ENCODE results near the gene ELSPBP1.
"Not testable (repeated sequence)": the region's sequence is repeated elsewhere in the genome, so short reads cannot be mapped to it uniquely, and the experiment has no call there.

Gene ELSPBP1

DNA sequence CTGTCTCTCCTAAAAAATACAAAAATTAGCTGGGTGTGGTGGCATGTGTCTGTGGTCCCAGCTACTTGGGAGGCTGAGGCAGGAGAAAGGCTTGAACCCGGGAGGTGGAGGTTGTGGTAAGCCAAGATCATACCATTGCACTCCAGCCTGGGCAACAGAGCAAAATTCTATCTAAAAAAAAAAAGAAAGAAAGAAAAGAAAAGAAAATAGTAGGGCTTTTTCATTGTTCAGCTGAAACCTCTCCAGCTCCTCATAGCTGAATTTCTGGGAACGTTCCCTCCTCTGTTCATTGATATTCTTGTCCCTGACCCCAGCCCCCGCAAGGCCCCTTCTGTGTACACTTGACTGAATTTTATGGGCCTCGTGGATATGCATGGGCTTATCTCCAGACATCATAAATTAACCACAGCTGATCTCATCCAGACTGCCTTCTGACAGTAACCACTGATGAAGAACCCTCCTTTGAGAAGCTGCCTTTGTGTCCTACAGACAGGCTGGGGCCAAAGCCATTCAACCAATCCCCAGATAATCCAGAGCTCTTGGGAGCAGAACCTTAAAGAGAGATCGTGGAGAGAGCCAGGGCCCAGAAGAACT is at the start of gene ELSPBP1:
TSS of gene ELSPBP1 (plus strand) at position 424 of the 594 bp plus-strand sequence. CDS start 14,036 bp downstream, outside the sequence.
- DNase-seq (ENCODE audit: low read depth) = no peak

DNA sequence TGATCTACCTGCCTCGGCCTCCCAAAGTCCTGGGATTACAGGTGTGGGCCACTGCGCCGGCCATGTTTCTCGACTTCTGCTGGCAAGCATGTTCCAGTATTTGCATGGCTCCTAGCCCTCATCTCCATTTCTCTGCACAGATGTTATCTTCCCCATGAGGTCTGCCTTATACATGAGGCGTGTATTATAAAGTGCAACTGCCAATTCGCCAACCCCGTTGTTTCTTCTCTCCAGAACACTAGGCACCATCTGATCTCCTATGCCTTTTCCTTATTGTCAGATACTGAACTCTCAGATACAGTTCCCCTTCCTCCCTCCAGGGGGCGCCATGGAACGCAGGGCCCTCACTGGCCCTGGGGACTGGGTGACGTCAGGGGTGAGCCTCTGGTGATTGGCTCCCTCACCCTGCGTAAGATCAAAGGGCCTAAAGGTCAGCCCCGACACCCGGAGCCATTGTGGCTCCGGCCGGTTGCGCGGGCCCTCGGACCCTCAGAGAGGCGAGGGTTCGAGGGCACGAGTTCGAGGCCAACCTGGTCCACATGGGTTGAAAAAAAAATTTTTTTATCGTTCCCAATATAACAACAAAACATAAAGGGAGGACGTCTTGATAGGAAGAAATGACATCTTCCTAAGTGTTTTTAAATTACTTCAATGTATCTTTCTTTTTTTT is 44.4 kb upstream of the ELSPBP1 start:
- DNase-seq (ENCODE audit: low read depth) = not testable (repeated sequence)

DNA sequence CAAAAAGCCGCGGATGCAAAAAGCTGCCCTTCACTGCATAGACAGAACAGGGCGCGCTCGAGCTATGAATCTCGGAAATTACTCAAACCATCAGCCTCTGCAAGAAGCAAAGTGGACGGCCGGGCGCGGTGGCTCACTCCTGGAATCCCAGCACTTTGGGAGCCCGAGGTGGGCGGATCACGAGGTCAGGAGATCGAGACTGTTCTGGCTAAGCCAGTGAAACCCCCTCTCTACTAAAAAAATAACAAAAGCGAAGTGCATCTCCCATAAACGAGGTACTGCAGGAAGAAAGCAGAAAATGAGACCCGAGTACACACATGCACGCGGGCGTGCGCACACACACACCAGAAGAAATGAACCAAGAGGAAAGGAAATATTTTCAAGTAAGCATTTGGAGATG is 42.3 kb upstream of the ELSPBP1 start:
- DNase-seq (ENCODE audit: low read depth) = not testable (repeated sequence)

DNA sequence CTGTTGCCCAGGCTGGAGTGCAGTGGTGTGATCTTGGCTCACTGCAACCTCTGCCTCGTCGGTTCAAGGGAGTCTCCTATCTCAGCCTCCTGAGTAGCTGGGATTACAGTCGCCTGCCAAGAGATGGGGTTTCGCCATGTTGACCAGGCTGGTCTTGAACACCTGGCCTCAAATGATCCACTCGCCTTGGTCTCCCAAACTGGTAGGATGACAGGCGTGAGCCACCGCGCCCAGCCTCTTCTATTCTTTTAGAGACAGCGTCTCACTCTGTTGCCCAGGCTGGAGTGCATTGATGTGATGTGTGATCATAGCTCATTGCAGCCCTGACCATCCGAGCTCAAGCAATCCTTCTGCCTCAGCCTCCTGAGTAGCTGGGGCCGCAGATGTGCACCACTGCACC is 38.5 kb upstream of the ELSPBP1 start:
- DNase-seq (ENCODE audit: low read depth) = not testable (repeated sequence)

DNA sequence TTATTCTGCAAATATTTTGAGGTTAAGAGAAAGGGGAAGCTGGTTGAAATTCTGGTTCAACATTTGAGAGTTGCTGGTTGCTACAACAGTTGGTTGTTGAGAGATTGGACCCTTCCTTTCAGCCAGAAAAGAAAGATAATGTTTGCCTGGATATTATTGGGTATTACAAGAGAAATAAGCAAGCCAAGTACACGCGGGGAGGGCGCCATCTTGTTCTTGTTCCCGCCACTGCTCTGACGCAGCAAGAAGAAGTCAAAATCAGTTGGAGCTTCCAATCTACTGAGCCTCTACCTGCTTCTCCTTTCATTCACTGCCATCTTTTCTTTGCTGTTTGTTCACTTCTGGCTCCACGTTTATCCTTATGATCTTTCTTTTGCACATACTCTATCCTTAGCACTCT is 20.9 kb upstream of the ELSPBP1 start:
- no peak for DNase-seq (ENCODE audit: low read depth)

DNA sequence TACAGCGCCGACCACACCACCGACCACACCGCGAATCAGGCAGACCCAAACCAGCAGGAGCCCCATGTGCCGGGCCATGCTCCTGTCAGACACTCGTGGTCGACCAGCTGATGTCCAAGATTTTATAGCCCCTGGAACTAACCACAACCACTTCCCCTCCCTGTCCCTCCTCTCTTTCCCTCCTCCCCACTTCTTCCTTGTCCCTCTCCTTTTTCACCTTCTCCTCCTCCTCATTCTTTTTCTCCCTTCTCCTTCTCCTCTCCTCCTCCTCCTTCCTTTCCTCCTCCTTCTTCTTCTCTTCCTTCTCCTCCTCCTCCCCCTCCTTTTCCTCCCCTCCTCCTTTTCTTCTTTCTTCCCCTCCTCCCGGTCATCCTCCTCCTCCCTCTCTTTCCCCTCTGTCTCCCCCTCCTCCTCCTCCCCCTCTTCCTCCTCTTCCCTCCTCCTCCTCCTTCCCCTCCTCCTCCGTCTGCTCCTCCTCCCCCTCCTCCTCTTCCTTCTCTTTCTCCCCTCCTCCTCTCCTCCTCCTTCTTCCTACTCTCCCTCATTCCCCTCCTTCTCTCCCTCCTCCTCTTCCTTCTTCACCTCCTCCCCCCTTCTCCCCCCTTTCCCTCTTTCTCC is 3.1 kb upstream of the ELSPBP1 start:
- no peak for DNase-seq (ENCODE audit: low read depth)

DNA sequence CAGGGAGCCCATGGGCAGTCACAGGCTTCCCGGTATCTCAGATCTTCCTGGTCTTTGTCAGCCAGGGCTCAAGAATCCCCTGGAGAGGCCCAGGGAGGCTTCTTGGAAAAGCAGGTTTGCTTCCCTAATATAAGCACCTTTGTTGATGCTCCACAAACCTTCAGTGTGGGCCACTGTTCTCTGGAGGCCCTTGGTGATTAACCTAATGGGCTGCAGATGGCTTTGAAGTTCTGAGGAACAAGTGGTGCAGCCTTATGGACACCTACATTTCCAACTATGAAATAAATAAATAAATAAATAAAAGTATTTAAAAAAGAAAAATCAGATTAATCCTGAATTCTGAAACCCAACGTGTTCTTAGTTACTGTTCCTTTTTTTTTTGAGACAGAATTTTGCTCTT is 2.4 kb upstream of the ELSPBP1 start, which contains the start of gene BSPH1:
TSS of gene BSPH1 (minus strand) at position 101 of the 400 bp plus-strand sequence. CDS start at position 12, 89 bp downstream.
- DNase-seq (ENCODE audit: low read depth) = no peak

DNA sequence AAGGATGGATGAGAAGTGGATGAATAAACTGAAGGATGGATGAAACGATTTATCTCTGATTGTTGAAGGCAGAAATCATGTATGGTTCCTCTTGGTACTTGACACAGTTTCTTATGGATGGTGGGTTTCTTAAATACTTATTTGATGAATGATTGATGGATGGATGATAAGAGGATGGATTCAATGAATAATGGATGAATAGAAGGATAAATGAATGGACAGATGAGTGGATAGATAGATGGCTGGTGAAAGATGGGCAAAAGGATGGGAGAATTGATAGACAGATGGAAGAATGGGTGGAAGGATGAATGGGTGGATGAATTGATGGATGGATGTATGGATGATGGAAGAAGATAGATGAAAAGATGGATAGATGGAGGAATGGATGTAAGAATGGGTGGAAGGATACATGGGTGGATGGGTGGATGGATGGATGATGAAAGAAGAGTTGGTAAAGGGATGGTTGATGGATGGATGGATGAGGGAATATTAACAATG is 1.8 kb downstream of the ELSPBP1 start:
- DNase-seq (ENCODE audit: low read depth) = no peak

DNA sequence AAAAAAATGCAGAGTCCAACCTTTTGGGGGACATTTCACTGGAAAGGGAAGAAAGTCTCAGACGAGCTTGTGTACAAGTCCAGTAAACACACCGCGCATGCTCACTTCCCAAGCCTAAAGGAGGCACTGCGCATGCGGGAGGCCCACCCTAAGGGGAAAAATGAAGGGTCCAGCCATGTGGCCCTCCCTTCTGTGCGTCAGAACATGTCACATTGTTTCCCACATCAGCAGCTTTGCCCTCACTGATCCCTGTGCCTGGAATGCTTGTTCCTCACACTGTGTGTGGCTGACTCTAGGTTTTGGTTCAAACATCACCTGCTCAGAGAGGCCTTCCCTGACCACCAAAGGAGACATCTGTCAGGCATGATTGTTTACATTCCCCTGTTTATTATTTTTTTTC is 4.4 kb downstream of the ELSPBP1 start:
- DNase-seq (ENCODE audit: low read depth) = no peak

DNA sequence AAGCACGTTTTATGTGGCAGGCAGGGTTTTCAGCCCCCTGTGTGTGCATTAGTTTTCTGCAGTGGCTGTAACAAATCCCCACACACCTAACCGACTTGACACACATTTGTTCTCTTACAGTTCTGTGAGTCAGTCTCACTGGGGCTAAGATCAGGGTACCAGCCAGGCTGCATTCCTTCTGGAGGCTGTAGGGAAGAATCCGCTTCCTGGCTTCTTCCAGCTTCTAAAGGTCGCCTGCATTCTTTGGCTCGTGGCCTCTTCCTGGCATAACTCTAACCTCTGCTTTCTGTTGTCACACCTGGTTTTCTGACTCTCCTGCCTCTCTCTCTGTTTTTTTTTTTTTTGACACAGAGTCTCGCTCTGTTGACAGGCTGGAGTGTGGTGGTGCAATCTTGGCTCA is 6.4 kb downstream of the ELSPBP1 start:
- no peak for DNase-seq (ENCODE audit: low read depth)

DNA sequence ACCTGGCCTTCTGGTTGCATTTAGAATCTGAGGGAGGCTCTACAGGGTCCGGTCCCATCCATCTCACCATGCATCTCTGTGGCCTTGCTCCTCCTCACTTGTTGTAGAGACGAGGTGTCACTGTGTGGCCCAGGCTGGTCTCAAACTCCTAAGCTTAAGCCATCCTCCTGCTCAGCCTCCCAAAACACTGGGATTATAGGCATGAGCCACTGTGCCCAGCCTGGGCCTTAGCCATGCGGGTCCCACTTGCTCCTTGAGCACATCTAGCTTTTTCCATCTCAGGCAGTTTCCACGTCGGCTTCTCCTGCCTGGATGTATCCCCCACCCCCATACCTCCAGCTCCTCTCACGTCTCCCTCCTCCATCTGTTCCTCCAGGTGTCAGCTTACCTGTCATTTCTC is 9.8 kb downstream of the ELSPBP1 start:
- DNase-seq (ENCODE audit: low read depth) = no peak

DNA sequence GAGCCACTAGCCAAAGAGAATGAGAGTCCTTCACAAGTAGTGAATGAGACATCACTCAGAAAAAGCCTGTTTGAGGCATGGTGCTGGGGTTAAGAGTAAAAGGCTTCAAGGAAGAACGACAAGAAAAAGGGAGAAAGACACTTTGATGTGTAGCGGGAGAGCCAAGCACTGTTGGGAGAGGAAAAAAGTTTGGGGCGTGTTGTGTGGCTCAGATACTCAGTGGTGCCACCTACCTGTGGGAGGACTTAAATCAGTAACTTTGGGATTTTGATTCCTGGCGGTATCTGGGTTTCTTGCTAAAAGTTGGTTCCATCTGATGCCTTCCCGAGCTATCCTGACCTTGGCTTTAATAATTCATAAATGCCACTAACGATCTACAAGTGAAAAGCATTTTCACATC is 12.3 kb downstream of the ELSPBP1 start:
- no peak for DNase-seq (ENCODE audit: low read depth)

DNA sequence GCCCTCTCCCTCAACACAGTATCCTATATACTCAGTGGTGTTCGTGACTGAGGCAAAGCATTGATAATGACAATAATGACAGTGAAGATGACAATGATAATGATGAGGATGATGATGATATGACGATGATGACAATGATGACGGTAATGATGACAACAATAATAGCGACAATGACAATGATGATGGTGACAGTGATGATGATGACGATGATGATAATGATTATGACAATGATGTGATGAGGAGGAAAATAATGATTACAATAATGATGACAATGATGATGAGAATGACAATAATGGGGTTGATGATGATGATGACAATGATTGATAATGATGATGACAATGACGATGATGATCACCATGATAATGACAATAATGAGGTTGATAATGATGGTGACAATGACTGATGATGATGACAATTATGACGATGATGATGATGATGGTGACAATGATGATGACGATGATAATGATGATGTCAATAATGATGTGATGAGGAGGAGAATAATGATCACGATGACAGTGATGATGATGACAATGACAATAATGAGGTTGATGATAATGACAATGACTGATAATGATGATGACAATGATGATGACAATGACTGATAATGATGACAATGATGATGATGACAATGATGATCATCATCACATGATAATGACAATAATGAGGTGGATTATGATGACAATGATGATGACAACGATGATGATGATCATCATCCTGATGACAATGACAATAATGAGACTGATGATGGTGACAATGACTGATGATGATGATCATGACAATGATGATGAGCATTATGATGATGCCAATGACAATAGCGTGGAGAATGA is 16.7 kb downstream of the ELSPBP1 start:
- no peak for DNase-seq (ENCODE audit: low read depth)

DNA sequence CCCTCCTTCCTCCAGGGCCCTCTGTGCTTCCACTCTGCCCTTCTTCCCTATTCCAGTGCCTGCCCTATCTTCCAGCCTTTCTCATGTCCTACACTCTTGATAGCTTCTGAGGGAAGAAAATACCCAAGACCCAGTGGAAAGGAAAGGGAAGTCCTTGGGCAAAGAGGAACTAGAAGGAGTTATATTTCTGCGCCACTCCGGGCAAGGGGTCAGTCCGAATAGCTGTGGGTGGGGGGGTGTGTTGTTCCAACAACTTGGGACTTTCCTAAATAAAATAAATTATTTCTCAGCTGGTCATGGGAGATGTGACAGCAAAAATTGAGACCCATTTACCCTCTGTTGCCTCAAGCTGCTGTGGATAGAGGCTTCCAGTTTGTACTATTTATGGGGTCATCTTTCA is 26.3 kb downstream of the ELSPBP1 start:
- DNase-seq (ENCODE audit: low read depth) = no peak

DNA sequence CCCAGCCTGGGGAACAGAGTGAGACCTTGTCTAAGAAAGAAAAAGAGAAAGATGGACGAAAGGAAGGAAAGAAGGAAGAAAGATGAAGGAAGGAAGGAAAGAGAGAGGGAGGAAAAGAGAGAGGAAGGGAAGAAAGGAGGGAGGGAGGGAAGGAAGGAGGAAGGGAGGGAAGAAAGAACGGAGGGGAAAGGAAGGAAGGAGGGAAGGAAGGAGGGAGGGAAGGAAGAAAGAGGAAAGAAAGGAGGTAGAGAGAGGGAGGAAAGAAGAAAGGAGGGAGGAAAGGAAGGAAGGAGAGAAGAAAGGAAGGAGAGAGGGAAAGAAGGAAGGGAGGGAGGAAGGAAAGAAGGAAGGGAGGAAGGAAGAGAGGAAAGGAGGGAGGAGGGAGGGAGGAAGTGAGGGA is 28.6 kb downstream of the ELSPBP1 start:
- no peak for DNase-seq (ENCODE audit: low read depth)

DNA sequence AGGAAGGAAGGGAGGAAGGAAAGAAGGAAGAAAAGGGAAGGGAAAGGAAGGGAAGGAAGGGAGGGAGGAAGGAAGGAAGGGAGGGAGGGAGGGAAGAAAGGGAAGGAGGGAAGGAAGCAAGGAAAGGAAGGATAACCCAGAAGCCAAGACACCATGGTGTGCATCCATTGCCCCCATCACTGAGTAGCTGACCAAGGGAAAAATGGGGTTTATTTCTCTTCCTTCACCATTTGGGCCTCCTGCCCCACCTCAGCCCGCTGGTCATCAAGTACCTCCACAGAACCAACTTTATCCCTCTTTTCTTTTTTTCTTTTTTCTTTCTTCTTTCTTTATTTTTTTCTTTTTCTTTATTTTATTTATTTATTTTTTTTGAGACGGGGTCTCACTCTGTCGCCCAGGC is 29.1 kb downstream of the ELSPBP1 start:
- DNase-seq (ENCODE audit: low read depth) = no peak

DNA sequence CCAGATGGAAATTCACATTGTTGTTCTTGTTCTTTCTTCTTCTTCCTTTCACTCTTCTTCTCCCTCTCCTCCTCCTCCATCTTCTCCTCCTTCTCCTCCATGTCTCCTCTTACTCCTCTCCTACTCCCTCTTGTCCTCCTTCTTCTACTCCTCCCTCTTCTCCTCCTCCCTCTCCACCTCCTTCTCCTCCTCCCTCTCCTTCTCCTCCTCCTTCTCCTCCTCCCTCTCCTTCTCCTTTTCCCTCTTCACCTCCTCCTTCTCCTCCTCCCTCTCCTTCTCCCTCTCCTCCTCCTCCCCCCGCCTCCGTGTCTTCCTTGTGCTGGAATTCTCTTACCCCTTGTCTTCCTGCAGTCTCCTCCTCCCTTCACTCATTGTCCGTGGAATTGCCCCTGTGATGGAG is 31.0 kb downstream of the ELSPBP1 start:
- no peak for DNase-seq (ENCODE audit: low read depth)

DNA sequence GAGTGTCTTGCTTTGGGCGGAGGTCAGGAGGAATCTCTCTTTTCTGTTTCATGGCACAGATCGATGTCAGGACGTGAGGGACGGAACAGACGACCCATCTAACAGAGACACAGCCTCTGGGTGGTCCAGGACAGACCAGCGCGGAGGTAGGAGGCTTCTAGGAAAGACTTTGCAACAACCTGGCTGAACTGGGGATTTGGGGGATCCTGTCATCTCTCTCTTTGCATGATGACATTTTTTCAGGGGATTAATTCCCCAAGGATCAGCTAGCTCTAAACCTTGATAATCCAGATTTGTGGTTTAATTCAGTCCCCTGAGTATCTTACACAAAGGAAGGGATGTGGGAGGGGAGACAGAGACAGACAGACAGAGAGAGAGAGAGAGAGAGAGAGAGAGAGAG is 35.0 kb downstream of the ELSPBP1 start:
- no peak for DNase-seq (ENCODE audit: low read depth)

DNA sequence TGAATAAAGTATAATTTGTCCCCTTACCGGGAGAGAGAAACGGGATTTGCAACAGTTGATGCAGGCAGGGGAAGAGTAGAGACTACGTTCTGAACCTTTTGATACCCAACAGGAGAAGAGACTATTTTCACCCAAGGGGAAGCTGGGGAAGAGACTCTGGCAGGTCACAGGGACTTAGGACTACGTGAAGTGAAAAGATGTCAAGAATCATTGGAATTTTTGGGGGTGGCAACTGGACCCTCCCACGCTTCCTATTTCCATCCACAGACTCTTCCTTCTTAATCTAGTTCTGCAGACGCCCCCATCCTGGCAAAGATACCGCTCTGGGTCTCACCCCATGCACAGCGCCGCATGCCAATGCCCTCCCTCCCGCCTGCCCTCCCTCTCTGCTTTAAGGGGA is 35.6 kb downstream of the ELSPBP1 start:
- DNase-seq (ENCODE audit: low read depth) = no peak

DNA sequence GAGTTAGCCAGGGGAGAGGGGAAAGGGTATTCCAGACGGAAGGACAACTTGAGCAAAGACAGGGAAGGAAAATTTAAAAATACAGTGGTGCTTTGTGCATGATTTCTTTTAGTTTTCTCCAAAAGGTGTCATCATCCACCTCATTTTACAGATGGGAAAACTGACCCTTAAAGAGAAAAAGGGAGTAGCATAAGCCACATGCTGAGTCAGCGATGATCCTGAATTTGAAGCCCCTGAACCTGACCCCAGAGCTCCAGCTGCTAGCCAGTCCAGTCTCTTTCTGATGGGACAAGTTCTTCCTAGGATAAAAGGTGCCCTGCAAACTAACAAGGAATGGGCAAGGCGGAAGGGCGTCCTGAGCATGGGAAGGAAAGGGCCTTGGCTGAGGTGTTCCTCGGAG is 39.2 kb downstream of the ELSPBP1 start:
- no peak for DNase-seq (ENCODE audit: low read depth)

DNA sequence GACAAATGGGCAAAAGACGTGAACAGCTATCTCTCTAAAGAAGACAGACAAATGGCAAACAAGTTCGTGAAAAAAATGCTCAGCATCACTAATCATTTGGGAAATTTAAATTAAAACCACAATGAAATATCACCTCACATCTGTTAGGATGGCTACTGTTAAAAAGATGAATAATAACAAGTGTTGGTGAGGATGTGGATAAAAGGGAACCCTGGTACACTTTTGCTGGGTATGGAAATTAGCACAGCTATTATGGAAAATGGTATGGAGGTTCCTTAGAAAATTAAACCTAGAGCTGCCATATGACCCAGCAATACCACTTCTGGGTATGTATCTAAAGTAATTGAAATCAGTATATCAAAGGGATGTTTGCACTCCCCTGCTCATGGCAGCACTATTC is 42.3 kb downstream of the ELSPBP1 start:
- DNase-seq (ENCODE audit: low read depth) = no peak

DNA sequence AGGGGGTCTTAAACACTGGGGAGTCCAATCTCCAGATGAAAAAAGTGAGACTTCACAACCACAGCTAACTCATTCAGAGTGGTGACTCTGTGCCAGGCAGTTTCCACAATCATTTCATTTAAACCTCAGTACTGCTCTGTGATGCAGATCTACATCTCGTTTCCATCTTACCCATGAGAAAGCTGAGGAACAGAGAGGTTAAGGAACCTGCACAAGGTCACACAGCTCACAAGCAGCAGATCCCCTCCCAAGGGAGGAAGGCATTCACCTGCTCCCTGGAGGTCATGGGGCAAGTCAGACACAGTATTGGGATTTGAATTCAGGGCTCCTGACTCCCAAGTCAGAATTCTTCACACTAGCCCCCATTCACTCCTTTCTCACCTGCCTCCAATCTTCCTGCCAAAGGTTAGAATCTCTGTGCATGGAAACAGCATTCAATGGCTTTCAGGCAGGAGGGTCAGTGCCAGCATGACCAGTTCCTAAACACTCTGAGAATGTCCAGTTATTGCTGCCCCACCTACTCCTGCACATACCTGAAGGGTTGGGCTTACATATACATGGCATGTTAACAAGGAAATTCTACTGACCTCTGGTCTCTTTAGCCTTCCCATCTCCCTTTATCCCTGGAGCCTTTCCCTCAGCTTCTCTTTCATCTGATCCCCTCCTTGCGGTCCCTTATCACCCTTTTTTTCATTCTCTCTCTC is 47.6 kb downstream of the ELSPBP1 start:
- no peak for DNase-seq (ENCODE audit: low read depth)

Measured in stimulated activated CD8-positive, alpha-beta memory T cell treated with anti-CD3 and anti-CD28 coated beads, Interleukin-15, amount 100 ng/mL, for 24 hours (primary cell).